ENCODE data around the gene KAT8. TPM values are rescaled to one million over a fixed set of nuclear protein-coding genes. Genes with fewer than 3 reads are reported as not detected.
"Not testable (repeated sequence)": the region's sequence is repeated elsewhere in the genome, so short reads cannot be mapped to it uniquely, and the experiment has no call there.

Gene KAT8
- total RNA-seq, 6 experiments from 2014 or later, result 20.4 to 29.9 (median 25.2) TPM

GRCh38 chr16:31143011-31143693 is 25.7 kb downstream of the KAT8 start:
- intact Hi-C loops (cut with DNase I), result no loop called here
- 60% methylated on average over 5 of the region's 22 CpGs for WGBS (ENCODE audit: insufficient coverage, low coverage, low lambda C conversion rate, missing lambda C conversion rate)
- Histone ChIP-seq H3K36me3 (no peaks in the 10 kb centered on the region), H3K4me1 (peaks cover 0 to 18% (median 9%) of the 10 kb centered on the region in 4 donors), H3K4me3 (peak overlapping the region in 2 of 3 donors; percentile 48 to 51), H3K27ac (peak overlapping the region in 2 of 3 donors; percentile 75 to 78), H3K9me3 (no peaks in the 10 kb centered on the region), H3K27me3 (no peaks in the 10 kb centered on the region)
- DNase-seq (no peak), ATAC-seq (no peak)
- TF ChIP-seq, protein P1, sequence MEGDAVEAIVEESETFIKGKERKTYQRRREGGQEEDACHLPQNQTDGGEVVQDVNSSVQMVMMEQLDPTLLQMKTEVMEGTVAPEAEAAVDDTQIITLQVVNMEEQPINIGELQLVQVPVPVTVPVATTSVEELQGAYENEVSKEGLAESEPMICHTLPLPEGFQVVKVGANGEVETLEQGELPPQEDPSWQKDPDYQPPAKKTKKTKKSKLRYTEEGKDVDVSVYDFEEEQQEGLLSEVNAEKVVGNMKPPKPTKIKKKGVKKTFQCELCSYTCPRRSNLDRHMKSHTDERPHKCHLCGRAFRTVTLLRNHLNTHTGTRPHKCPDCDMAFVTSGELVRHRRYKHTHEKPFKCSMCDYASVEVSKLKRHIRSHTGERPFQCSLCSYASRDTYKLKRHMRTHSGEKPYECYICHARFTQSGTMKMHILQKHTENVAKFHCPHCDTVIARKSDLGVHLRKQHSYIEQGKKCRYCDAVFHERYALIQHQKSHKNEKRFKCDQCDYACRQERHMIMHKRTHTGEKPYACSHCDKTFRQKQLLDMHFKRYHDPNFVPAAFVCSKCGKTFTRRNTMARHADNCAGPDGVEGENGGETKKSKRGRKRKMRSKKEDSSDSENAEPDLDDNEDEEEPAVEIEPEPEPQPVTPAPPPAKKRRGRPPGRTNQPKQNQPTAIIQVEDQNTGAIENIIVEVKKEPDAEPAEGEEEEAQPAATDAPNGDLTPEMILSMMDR (IDR thresholded peaks at IDR 0.05), result no peak
- TF ChIP-seq POLR2A (IDR thresholded peaks at IDR 0.05), result no peak

GRCh38 chr16:31143694-31144148 is 26.3 kb downstream of the KAT8 start:
- no peak overlapping the region for H3K4me3 ChIP-seq
- no peaks in the 10 kb centered on the region for H3K9me3 ChIP-seq
- no peak overlapping the region for H3K27ac ChIP-seq
- peaks cover 0 to 18% (median 9%) of the 10 kb centered on the region in 4 donors for H3K4me1 ChIP-seq
- H3K36me3 ChIP-seq, result no peaks in the 10 kb centered on the region
- ATAC-seq (no peak), DNase-seq (no peak)
- intact Hi-C loops (cut with DNase I), result no loop called here
- no peak for TF ChIP-seq POLR2A (IDR thresholded peaks at IDR 0.05)
- TF ChIP-seq, protein P1 (IDR thresholded peaks at IDR 0.05), result no peak
- WGBS (ENCODE audit: insufficient coverage, low coverage, low lambda C conversion rate, missing lambda C conversion rate), result 80% methylated on average over 1 of the region's 8 CpGs
- H3K27me3 ChIP-seq, result no peaks in the 10 kb centered on the region

DNA sequence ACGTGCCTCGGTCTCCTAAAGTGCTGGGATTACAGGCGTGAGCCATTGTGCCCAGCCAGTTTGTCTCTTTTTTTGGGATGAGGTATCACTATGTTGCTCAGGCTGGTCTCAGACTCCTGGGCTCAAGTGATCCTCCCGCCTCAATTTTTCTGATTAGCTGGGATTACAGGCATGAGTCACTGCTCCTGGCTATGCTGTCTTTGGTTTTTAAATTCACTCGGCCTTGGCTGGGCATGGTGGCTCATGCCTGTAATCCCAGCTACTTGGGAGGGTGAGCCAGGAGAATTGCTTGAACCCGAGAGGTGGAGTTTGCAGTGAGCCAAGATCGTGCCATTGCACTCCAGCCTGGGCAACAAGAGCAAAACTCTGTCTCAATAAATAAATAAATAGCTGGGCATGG is 27.0 kb downstream of the KAT8 start:
- H3K27ac ChIP-seq; intact Hi-C loops (cut with DNase I); H3K27me3 ChIP-seq; H3K4me3 ChIP-seq; H3K9me3 ChIP-seq; DNase-seq; ATAC-seq; H3K36me3 ChIP-seq: not testable (repeated sequence)
- 84% methylated on average over 6 of the region's 7 CpGs for WGBS (ENCODE audit: insufficient coverage, low coverage, low lambda C conversion rate, missing lambda C conversion rate)
- H3K4me1 ChIP-seq, result peaks cover 0 to 18% (median 9%) of the 10 kb centered on the region in 4 donors

GRCh38 chr16:31145398-31145990 is 28.0 kb downstream of the KAT8 start:
- ATAC-seq (no peak), DNase-seq (no peak)
- intact Hi-C loops (cut with DNase I), result no loop called here
- 40% methylated on average over 7 of the region's 12 CpGs for WGBS (ENCODE audit: insufficient coverage, low coverage, low lambda C conversion rate, missing lambda C conversion rate)
- H3K9me3 ChIP-seq, result no peaks in the 10 kb centered on the region
- H3K36me3 ChIP-seq, result no peaks in the 10 kb centered on the region
- H3K4me3 ChIP-seq, result no peak overlapping the region
- TF ChIP-seq, protein P1 (IDR thresholded peaks at IDR 0.05), result no peak
- no peak for TF ChIP-seq POLR2A (IDR thresholded peaks at IDR 0.05)
- H3K4me1 ChIP-seq, result peaks cover 0 to 15% (median 7%) of the 10 kb centered on the region in 4 donors
- no peak overlapping the region for H3K27ac ChIP-seq
- no peaks in the 10 kb centered on the region for H3K27me3 ChIP-seq

GRCh38 chr16:31147574-31147973 is 30.1 kb downstream of the KAT8 start:
- no peak for ATAC-seq
- intact Hi-C loops (cut with DNase I), result no loop called here
- H3K4me3 ChIP-seq, result no peak overlapping the region
- no peaks in the 10 kb centered on the region for H3K27me3 ChIP-seq
- no peaks in the 10 kb centered on the region for H3K4me1 ChIP-seq
- H3K36me3 ChIP-seq, result no peaks in the 10 kb centered on the region
- TF ChIP-seq, protein P1 (IDR thresholded peaks at IDR 0.05), result no peak
- TF ChIP-seq POLR2A (IDR thresholded peaks at IDR 0.05), result no peak
- H3K9me3 ChIP-seq, result no peaks in the 10 kb centered on the region
- no peak overlapping the region for H3K27ac ChIP-seq
- WGBS (ENCODE audit: insufficient coverage, low coverage, low lambda C conversion rate, missing lambda C conversion rate), result 89% methylated on average over 3 of the region's 3 CpGs
- no peak for DNase-seq
